ENCODE results near the gene DAGLB. TPM values are rescaled to one million over a fixed set of nuclear protein-coding genes. Genes with fewer than 3 reads are reported as not detected.

DAGLB gene
- total and polyA plus RNA-seq, 2 of the 8 experiments (the other 6 are each of a cell fraction or from before 2014, with no cell fraction given), result 27.0 to 39.6 TPM

DNA sequence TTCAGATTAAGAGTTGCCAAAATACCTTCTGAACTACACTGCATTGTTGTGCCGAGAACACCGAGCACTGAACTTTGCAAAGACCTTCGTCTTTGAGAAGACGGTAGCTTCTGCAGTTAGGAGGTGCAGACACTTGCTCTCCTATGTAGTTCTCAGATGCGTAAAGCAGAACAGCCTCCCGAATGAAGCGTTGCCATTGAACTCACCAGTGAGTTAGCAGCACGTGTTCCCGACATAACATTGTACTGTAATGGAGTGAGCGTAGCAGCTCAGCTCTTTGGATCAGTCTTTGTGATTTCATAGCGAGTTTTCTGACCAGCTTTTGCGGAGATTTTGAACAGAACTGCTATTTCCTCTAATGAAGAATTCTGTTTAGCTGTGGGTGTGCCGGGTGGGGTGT lies 45.0 kb downstream of the DAGLB start:
- H3K79me1 ChIP-seq (ENCODE audit: low read depth, low read length), result peaks cover 16% of the 10 kb centered on the region
- no peaks in the 10 kb centered on the region for H3K27me3 ChIP-seq (replicated peaks in 1 of 4; ENCODE audit: control insufficient read depth in 3 of 4, extremely low read depth in 1 of 4, insufficient read depth in 3 of 4, low read length in 3 of 4)
- peaks cover 13 to 64% (median 26%) of the 10 kb centered on the region in 4 experiments for H3K36me3 ChIP-seq (ENCODE audit: control insufficient read depth in 2 of 4, insufficient read depth in 4 of 4, low read length in 3 of 4)
- H2BK20ac ChIP-seq (ENCODE audit: low read length), result no peak overlapping the region
- no peak overlapping the region for H2AK5ac ChIP-seq (ENCODE audit: low read depth, low read length)
- H2BK120ac ChIP-seq (replicated peaks; ENCODE audit: low read depth, low read length), result no peak overlapping the region
- TF ChIP-seq YY1 (IDR thresholded peaks at IDR 0.05; ENCODE audit: low read depth, low read length) (no peak), CHD1 (IDR thresholded peaks at IDR 0.05; ENCODE audit: low read depth, low read length) (no peak), POLR2AphosphoS5 (IDR thresholded peaks at IDR 0.05; ENCODE audit: low read depth, low read length) (peak; percentile 72)
- no peak overlapping the region for H3K56ac ChIP-seq (replicated peaks; ENCODE audit: insufficient read length, low read depth, low read length)
- no peak overlapping the region for H3K27ac ChIP-seq (ENCODE audit: low read depth, low read length)
- WGBS, 2 experiments (ENCODE audit: extremely low coverage in 1 of 2, insufficient coverage in 1 of 2, insufficient read length in 1 of 2, insufficient replicate concordance in 2 of 2, low coverage in 1 of 2, low lambda C conversion rate in 2 of 2, missing lambda C conversion rate in 1 of 2), result 94% methylated on average over 13 of the region's 13 CpGs; no CpG with 5 or more reads in 1 of the 2 experiments
- no peaks in the 10 kb centered on the region for H3K23me2 ChIP-seq (ENCODE audit: low read depth, low read length)
- no peak overlapping the region for H3K4me3 ChIP-seq (ENCODE audit: extremely low read depth in 1 of 4, insufficient read depth in 2 of 4, low read depth in 3 of 4, low read length in 4 of 4)
- H3K23ac ChIP-seq (ENCODE audit: insufficient read length), result no peak overlapping the region
- no peak overlapping the region for H3K4ac ChIP-seq (replicated peaks; ENCODE audit: insufficient read length, low read depth, low read length)
- CTCF ChIA-PET (ENCODE audit: partially characterized antibody), result no interaction called here
- 0 out of 2 replicates have a peak overlapping the region, but pooled peaks have one; percentile 13 for H2BK5ac ChIP-seq (ENCODE audit: low read depth, low read length)
- H2BK15ac ChIP-seq (ENCODE audit: low read length), result no peak overlapping the region
- peaks cover 17 to 27% of the 10 kb centered on the region in 2 experiments for H4K20me1 ChIP-seq (replicated peaks in 1 of 2; ENCODE audit: control insufficient read depth in 1 of 2, insufficient read depth in 2 of 2, low read length in 2 of 2)
- H3K9me3 ChIP-seq (ENCODE audit: insufficient read depth in 2 of 2, low read depth in 1 of 2, low read length in 1 of 2), result no peaks in the 10 kb centered on the region
- H3K79me2 ChIP-seq (ENCODE audit: control insufficient read depth in 1 of 2, insufficient read depth in 2 of 2, low read length in 2 of 2), result peaks cover 12 to 28% of the 10 kb centered on the region in 2 experiments
- no peak overlapping the region for H3K9ac ChIP-seq (replicated peaks in 1 of 4; ENCODE audit: extremely low read depth in 1 of 4, low read depth in 3 of 4, low read length in 3 of 4)
- H3K4me1 ChIP-seq (replicated peaks in 1 of 4; ENCODE audit: control insufficient read depth in 3 of 4, insufficient read depth in 4 of 4, low read length in 3 of 4), result no peaks in the 10 kb centered on the region; a peak in 1 of 7 replicates
- H3K14ac ChIP-seq (ENCODE audit: insufficient read length), result no peak overlapping the region
- H2AFZ ChIP-seq (ENCODE audit: low read length), result no peak overlapping the region
- H4K5ac ChIP-seq (ENCODE audit: insufficient read length, low read depth, low read length), result no peak overlapping the region
- POLR2A ChIA-PET (ENCODE audit: partially characterized antibody), result interaction anchor here (1.4 to 1.7 kb wide), 2 partner anchors 16 to 45 kb away, joined by 3 to 4 read pairs; partner anchors contain the start of gene DAGLB
- FAIRE-seq (no peak), DNase-seq (ENCODE audit: low read depth in 1 of 2, low spot score in 2 of 2) (no peak)
- H3K4me2 ChIP-seq (ENCODE audit: insufficient read depth in 1 of 2, low read depth in 2 of 2, low read length in 2 of 2), result no peak overlapping the region
- H4K91ac ChIP-seq (replicated peaks; ENCODE audit: insufficient read length, low read length), result no peak overlapping the region
- H4K8ac ChIP-seq (ENCODE audit: extremely low read depth, insufficient read depth, low read length), result no peak overlapping the region
- no peak overlapping the region for H3K18ac ChIP-seq (ENCODE audit: extremely low read depth, low read length)
- no peak overlapping the region for H2BK12ac ChIP-seq (ENCODE audit: low read depth, low read length)
